Right ventricle myocardium superior (tissue), 1 donor: ENCODE measurements around the gene UBE2G2. TPM values are rescaled to one million over a fixed set of nuclear protein-coding genes. Genes with fewer than 3 reads are reported as not detected.

Experiments used
- ATAC-seq: fragments of 200-7000 bp; cut with Tn5 transposase; one replicate; pipeline ENCODE4 v1.9.1; 2020; ENCODE audit warnings: mild to moderate bottlenecking; ENCODE audit not compliant: poor library complexity
- DNase-seq: peaks from one replicate; pipeline ENCODE4 v3.0.0-alpha.2; 2020
- intact Hi-C: fragments of 100-400 bp; cut with DNase I; formaldehyde crosslinking; loops from one replicate; pipeline ENCODE4 v1.11.2; 2022
- total RNA-seq: library from RNA; stranded (reverse); fragmentation: NEBNext Ultra II Directional; extraction: Animal tissue kit (Norgen Biotek cat#: 25700); gene quantifications from one replicate; pipeline ENCODE4 v1.2.1, GENCODE V29; 2021
- donor health status: DM: no; HTN: yes; CAD: no; lungs with severe emphysema.

Gene UBE2G2
- total RNA-seq, 1 donor from 2014 or later = 64.5 TPM

DNA sequence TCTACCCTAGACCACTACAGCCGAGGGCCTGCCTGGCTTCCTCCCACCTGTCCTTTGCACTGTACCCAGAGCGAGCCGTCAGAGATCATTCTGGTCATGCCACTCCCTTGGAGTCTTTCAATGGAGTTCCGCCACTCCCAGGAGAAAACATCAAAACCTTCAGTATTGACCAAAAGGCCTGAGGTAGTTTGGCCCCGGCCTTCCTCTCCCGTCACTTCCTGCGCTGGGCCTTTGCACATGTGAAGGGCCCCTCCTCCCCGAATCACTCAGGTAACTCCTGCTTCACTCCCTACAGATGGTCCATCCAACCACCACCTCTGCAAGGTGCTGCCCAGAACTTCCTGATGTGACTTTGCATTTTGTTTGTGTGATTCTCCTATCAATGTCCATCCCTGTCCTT is 26.6 kb downstream of the UBE2G2 start:
- ATAC-seq (no peak), DNase-seq (no peak)

DNA sequence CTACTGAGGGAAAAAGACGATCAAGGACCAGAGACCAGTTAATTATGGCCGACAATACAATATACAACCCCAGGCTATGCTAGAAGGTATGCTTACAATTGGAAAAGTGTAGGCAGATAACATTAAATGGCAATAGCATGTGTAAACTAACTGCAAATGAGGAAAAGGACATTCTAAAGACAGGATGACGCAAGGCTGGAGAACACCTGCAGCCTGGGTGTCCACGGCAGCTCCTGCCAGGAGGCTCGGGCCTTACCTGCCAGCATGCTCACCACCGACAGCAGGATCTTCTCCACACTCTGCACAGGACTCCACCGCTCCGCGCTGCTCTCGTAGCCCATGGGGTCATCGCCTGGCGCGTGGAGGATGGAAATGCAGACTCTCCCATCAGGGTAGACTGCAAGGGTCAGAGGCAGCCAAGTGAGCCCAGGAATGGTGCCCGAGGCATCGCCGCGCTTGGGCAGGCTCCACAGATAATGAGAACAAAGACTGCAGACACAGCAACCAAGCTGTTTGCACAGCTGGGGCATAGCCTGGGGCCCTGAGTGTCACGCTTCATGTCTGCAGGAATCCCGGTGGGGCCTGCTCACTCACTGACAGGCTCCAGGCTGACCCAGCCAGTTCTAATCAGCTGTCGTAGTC is 28.2 kb downstream of the UBE2G2 start:
- ATAC-seq = no peak
- DNase-seq = no peak
- intact Hi-C loops = no loop called here

More for the DNA sequence above, 26.6 kb downstream of the UBE2G2 start:
- intact Hi-C loops = no loop called here

GRCh38 chr21:44771896-44772525 is 29.6 kb downstream of the UBE2G2 start:
- no peak for DNase-seq
- no peak for ATAC-seq
- intact Hi-C loops = no loop called here

DNA sequence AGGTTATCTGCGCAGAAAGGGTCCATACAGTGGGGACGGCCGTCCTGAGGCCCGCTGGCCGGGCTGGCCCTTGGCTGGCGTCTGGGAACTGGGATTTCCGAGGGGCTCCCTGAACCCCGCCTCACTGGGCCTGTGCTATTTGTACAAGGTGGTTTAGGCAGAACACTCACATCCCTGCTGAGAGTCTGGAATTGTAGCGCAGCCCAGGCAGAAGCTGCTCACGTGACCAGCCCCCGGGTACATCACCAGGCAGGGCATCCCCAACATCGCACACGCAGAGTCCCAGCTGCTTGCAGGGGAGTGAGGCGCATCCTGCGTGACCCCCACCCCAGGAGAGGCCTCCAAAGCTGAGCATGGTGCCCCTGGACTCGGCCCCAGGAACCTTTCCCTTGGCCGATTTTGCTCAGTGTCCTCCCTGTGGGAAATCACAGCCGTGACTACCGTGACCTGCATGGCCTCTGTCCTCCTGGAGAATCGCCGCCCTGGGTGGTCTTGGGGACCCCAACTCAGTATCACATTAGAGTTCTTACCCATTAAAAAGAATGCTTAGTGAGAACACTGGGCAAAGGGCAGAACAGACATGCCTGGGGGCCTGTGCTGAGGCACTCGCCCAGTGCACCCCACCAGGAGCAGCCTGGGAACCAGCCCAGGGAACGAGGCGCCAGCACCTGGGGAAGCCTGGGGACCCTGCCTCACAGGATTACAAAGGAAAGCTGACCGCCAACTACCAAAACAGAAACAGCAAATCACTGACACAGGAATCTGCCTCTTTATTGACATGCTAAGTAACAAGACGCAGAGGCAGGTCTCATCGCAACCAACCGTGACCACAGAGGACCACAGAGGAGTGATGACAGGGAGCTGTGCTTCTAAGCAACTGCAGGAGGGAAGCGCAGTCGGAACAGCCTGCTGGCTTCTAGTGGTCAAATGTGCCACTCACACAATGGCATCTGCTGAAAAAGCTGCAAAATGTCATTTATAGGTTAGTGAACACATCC is 33.5 kb downstream of the UBE2G2 start:
- ATAC-seq (no peak), DNase-seq (no peak)
- intact Hi-C loops = no loop called here

GRCh38 chr21:44766818-44767354 is 34.7 kb downstream of the UBE2G2 start:
- DNase-seq = no peak
- no peak for ATAC-seq

GRCh38 chr21:44766014-44766817 is 35.4 kb downstream of the UBE2G2 start:
- intact Hi-C loops = no loop called here
- ATAC-seq = no peak
- no peak for DNase-seq

More at GRCh38 chr21:44766818-44767354, 34.7 kb downstream of the UBE2G2 start:
- intact Hi-C loops = no loop called here

DNA sequence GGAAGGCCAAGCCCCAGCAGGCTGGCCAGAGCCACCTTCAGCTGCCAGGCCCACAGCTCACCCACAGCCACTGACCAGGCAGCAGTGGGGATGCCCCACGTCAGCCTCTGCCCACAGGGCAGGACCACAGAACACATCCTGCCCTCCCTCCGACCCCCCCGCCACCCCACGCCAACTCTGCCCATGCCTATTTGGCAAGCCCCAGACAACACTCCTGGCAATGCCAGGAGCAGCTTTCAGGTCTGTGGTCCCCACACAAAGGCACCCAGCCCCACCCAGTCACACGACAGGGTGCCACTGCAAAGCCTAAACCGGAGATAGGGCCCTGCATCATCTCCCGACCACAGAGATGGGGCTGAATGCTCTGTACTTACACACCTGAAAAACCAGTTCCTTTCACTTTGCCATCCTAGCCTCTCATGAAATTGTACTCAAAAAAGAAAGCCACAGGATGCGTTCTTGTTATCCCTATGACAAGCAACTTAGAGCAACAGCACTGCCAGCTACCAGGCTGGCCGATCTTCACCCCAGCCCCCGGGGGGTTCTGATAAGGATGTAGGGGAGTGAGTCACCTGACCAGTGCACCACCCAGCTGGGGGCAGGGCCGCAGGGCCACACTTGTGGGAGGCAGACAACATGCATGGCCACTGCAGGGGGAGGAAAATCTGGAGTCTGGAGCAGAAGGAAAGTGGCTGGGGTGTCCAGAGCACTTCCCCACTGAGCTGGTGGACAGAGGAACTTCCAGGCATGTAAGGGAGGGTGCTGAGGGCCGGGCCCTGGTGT is 36.2 kb downstream of the UBE2G2 start:
- no peak for ATAC-seq

GRCh38 chr21:44764319-44765230 is 37.0 kb downstream of the UBE2G2 start:
- DNase-seq (no peak), ATAC-seq (no peak)

More for the DNA sequence above, 36.2 kb downstream of the UBE2G2 start:
- intact Hi-C loops = no loop called here
- DNase-seq = no peak

GRCh38 chr21:44763451-44764318 is 37.9 kb downstream of the UBE2G2 start:
- intact Hi-C loops = no loop called here
- ATAC-seq (no peak), DNase-seq (no peak)

More at GRCh38 chr21:44764319-44765230, 37.0 kb downstream of the UBE2G2 start:
- intact Hi-C loops = no loop called here

- intact Hi-C loops = no loop called here
- ATAC-seq = no peak
- no peak for DNase-seq
These were observed 38.6 kb downstream of the UBE2G2 start for GRCh38 chr21:44763050-44763378.

GRCh38 chr21:44762221-44763049 is 39.2 kb downstream of the UBE2G2 start:
- DNase-seq = peak; percentile 30
- ATAC-seq = no peak
- intact Hi-C loops = no loop called here

DNA sequence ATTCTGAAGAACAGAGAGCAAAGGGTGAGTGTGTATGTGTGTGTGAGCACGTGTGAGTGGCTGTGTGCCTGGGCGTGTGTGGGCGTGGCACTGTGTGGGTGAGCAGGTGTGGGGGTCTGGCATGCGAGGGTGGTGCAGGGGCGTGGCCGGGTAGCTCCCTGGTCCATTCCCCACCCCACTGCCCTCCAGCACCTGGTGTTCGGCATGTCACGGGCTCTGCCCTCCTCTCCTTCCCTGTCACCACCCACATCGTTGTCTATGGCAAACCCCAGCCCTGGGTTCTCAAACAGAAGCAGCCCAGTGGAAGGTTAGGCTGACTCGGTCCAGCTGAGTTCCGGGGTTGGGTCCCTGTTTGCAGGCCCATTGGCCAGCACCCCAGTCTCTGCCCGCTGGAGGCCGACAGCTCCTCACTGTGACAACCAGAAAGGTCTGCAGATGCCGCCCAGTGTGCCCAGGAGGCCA is 39.8 kb downstream of the UBE2G2 start:
- no peak for ATAC-seq

DNA sequence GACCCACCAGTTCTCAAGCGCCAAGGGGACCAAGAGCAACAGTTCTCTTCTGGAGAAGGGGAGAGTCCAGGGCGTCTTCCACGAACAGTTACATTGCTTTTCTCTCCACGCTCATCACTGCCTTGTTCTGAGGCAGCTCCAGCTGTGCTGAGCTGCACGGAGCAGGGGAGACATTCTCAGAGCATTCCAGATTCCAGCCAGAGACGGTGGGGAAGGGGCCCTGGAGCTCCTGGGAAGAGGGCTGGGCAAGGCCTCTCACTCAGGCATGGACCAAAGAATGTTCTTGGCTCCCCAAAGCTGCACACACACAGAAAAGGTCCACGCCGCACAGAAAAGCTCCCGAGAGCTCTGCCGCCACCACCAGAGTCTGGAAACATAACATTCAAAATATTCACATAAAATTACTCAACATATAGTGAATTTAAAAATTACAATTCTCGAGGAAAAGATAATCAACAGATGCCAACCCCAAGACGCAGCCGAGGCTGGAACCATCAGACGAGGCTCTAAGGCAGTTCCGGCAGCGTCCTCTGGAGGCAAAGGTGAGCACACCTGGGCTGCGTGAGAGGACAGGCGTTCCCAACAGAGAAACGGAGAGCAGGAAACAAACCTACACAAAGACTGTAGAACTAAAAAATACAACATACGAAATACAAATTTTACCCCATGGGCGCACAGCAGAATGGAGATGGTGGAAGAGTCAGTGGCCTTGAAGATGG is 40.5 kb downstream of the UBE2G2 start:
- intact Hi-C loops = no loop called here
- DNase-seq (no peak), ATAC-seq (no peak)

More for the DNA sequence above, 39.8 kb downstream of the UBE2G2 start:
- intact Hi-C loops = no loop called here
- no peak for DNase-seq

DNA sequence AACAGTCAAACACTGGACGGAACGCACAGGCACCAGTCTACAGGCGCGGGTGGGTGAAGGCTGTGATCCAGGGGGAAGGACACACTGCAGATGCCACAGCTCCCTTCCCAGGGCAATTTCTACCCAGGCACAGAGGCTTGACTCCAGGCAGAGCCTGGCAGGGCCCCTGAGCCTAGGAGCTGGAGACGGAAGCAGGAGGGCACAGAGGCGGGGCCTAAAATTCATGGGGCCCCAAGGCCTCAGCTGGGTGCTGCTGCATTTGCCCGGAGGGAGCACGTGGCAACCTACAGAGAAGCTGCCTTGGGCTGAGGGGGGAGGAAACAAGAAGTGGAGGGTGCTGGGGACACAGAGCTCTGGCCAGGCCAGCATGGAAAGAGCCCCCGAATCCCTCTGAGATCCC is 41.2 kb downstream of the UBE2G2 start:
- intact Hi-C loops = no loop called here
- ATAC-seq (no peak), DNase-seq (no peak)
